Left ventricle myocardium inferior (tissue), 1 donor: ENCODE measurements around the gene CLSTN2. TPM values are rescaled to one million over a fixed set of nuclear protein-coding genes. Genes with fewer than 3 reads are reported as not detected.

Experiments used
- DNase-seq: peaks from one replicate; pipeline ENCODE4 v3.0.0-alpha.2; 2020
- H3K27ac ChIP-seq: fragments of 200-600 bp; replicated peaks from 2 replicates; pipeline ENCODE4 v1.8.0; 2021
- H3K27me3 ChIP-seq: fragments of 200-600 bp; 2 replicates; pipeline ENCODE4 v1.8.0; 2021; ENCODE audit warnings: low read depth
- H3K36me3 ChIP-seq: fragments of 200-600 bp; 2 replicates; pipeline ENCODE4 v1.8.0; 2021
- H3K4me1 ChIP-seq: fragments of 200-600 bp; 2 replicates; pipeline ENCODE4 v1.8.0; 2021
- H3K4me3 ChIP-seq: fragments of 200-600 bp; 2 replicates; pipeline ENCODE4 v1.8.0; 2021; ENCODE audit warnings: mild to moderate bottlenecking, moderate library complexity
- H3K9me3 ChIP-seq: fragments of 200-600 bp; replicated peaks from 2 replicates; pipeline ENCODE4 v1.8.0; 2021
- intact Hi-C: fragments of 100-400 bp; cut with micrococcal nuclease; formaldehyde crosslinking; loops from one replicate; pipeline ENCODE4 v1.11.0; 2022
- total RNA-seq: library from RNA; stranded (reverse); fragmentation: NEBNext Ultra II Directional; extraction: Animal tissue kit (Norgen Biotek cat#: 25700); gene quantifications from one replicate; pipeline ENCODE4 v1.2.1, GENCODE V29; 2021
- TF ChIP-seq, protein P1 (sequence below): fragments of 200-600 bp; IDR thresholded peaks from 2 replicates; pipeline ENCODE4 v1.8.0; 2021; ENCODE audit warnings: antibody characterized with exemption, mild to moderate bottlenecking, borderline replicate concordance
- donor health status: DM: no; HTN: yes; CAD: no; lungs with severe emphysema.

CLSTN2 gene
- total RNA-seq, 1 donor from 2014 or later, result 7.0 TPM

DNA sequence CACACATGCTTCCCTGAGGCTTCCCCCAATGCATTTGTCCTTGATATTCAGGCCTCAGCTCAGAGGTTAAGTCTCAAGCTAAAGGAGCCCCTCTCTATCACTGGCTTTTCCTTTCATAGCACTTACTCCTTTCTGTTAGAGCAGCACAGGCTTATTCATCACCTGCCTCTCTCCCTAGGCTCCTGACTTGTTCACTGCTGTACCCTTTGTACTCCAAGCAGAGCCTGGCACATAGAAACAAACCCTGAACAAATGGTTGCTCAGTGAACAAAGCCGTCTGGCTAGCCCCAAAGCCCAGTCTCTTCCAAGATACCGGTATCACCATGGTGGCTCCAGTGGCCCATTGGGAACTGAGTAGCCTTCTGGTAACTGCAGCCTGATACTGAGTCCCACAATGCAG lies 511.7 kb downstream of the CLSTN2 start:
- Histone ChIP-seq H3K4me3 (no peak overlapping the region), H3K36me3 (no peaks in the 10 kb centered on the region)
- TF ChIP-seq, protein P1, sequence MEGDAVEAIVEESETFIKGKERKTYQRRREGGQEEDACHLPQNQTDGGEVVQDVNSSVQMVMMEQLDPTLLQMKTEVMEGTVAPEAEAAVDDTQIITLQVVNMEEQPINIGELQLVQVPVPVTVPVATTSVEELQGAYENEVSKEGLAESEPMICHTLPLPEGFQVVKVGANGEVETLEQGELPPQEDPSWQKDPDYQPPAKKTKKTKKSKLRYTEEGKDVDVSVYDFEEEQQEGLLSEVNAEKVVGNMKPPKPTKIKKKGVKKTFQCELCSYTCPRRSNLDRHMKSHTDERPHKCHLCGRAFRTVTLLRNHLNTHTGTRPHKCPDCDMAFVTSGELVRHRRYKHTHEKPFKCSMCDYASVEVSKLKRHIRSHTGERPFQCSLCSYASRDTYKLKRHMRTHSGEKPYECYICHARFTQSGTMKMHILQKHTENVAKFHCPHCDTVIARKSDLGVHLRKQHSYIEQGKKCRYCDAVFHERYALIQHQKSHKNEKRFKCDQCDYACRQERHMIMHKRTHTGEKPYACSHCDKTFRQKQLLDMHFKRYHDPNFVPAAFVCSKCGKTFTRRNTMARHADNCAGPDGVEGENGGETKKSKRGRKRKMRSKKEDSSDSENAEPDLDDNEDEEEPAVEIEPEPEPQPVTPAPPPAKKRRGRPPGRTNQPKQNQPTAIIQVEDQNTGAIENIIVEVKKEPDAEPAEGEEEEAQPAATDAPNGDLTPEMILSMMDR, result no peak

DNA sequence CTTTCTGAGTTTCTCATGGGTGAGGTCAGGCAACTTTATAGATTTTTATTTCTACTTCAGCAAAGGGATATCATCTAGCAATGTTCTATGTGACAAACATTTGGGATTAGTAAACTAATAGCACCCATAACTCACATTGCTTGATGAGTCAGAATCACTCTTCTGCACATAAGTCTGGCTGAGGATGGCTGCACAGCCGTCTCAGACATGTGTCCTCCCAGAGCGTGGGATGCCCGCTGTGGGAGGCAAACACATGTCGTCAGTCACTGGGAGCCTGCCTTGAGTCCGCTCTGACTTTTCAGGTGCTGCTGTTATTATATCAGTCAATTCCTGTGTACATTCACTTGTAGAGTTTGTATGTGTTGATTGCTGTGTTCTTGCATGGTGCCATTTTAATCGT lies 512.2 kb downstream of the CLSTN2 start:
- Histone ChIP-seq H3K36me3 (no peaks in the 10 kb centered on the region), H3K27ac (no peak overlapping the region), H3K9me3 (no peaks in the 10 kb centered on the region), H3K4me1 (peaks cover 5% of the 10 kb centered on the region), H3K27me3 (no peaks in the 10 kb centered on the region), H3K4me3 (no peak overlapping the region)
- no peak for DNase-seq
- intact Hi-C loops, result no loop called here
- TF ChIP-seq, protein P1, result no peak

More for the DNA sequence above, 511.7 kb downstream of the CLSTN2 start:
- no peak overlapping the region for H3K27ac ChIP-seq
- no peak for DNase-seq
- intact Hi-C loops, result no loop called here
- H3K9me3 ChIP-seq, result no peaks in the 10 kb centered on the region
- H3K27me3 ChIP-seq, result no peaks in the 10 kb centered on the region
- peaks cover 5% of the 10 kb centered on the region for H3K4me1 ChIP-seq

DNA sequence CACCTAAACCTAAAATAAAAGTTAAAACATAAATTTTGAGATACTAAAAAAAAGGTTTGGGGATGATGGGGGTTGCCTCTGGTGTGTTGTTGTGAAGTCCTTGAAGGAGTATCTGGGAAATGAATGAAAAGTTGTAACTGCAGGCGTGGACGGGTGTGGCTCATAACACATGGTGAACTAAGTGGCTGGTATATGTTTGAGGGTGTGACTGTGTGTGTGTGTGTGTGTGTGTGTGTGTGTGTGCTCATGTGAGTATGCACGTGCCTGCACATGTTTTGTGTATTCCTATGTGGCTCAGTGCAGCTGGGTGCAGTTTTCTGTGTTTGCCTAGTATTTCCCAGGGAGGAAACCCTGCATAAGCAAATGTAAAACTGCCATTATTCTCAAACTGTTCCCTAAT lies 513.0 kb downstream of the CLSTN2 start:
- intact Hi-C loops, result no loop called here
- H3K27me3 ChIP-seq, result no peaks in the 10 kb centered on the region

DNA sequence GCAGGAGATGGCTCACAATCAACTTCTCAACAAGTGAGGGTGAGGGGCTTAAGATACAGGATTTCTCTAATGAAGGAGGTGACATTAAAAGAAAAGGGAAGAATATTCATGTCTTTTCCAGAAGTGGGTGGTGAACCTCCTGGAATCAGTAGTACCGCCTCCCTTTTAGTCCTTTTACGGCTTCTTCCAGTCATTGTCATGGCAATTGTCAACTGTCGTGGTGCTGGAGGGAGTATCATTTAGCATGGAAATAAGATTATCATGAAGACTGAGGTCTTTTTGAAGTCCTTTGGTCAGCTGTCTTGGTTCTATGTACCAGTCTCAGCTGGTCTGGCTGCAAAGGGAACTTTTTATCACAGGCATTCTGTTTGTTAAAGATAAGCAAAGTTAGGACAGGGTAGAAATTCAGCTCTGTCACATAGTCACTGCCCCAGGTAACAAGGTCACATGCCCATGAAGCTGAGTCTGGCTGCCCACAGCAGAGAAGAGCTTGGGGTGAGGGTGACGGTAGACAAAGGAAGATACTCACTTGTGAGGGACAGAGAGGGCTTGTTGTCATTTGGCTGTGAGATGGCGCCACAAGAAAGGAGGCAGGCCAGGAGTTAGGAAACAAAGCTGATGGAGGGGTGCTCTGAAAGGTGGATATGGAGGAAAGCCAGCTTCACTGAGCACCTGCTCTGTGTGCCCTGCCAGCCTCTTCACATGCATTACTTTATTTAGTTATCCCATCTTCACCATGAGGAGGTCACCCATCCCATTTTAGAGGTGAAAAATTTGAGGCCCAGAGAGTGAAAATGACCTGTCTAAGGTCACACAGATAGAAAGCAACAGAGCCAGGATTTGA lies 514.6 kb downstream of the CLSTN2 start:
- H3K27ac ChIP-seq, result no peak overlapping the region
- H3K9me3 ChIP-seq, result no peaks in the 10 kb centered on the region
- no peaks in the 10 kb centered on the region for H3K27me3 ChIP-seq
- no peaks in the 10 kb centered on the region for H3K36me3 ChIP-seq
- no peak for DNase-seq
- intact Hi-C loops, result no loop called here
- no peak overlapping the region for H3K4me3 ChIP-seq
- H3K4me1 ChIP-seq, result no peaks in the 10 kb centered on the region
- TF ChIP-seq, protein P1, result no peak

More for the DNA sequence above, 513.0 kb downstream of the CLSTN2 start:
- no peaks in the 10 kb centered on the region for H3K36me3 ChIP-seq
- H3K4me1 ChIP-seq, result peaks cover 5% of the 10 kb centered on the region
- no peak for DNase-seq
- no peak overlapping the region for H3K27ac ChIP-seq
- H3K4me3 ChIP-seq, result no peak overlapping the region
- TF ChIP-seq, protein P1, result no peak
- no peaks in the 10 kb centered on the region for H3K9me3 ChIP-seq

DNA sequence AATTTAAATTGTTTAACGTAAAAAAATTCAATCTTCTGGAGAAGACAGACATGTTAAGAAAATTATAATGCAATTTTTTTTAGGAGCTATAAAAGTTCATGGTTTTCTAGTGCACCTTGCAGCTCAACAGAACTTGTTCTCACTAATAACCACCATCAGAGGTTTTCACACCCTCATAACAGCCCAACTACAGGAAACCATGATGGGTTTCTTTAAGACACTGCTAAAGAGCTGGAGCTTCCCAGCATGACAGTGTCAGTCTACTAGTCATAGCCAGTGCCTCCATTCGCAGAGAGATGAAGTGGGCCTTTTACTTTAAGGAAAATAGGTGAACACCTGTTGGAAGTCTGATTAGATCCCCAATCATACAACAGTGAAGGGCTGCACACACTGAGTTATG lies 518.8 kb downstream of the CLSTN2 start:
- intact Hi-C loops, result no loop called here
- no peak overlapping the region for H3K27ac ChIP-seq
- DNase-seq, result no peak
- H3K36me3 ChIP-seq, result no peaks in the 10 kb centered on the region
- H3K4me3 ChIP-seq, result no peak overlapping the region
- TF ChIP-seq, protein P1, result no peak
- H3K27me3 ChIP-seq, result peaks cover 13% of the 10 kb centered on the region
- H3K9me3 ChIP-seq, result no peaks in the 10 kb centered on the region
- no peaks in the 10 kb centered on the region for H3K4me1 ChIP-seq
